MCF 10A (cell line): ENCODE data around the gene CTR9. TPM values are rescaled to one million over a fixed set of nuclear protein-coding genes. Genes with fewer than 3 reads are reported as not detected.
A peak's percentile ranks its signal among the peaks of the same experiment; 100 is the strongest.

Experiments used
- BruUV-seq: library from RNA; stranded (reverse); fragments of 400-500 nt; replicated peaks from 2 replicates; lab custom pipeline; 2021; lab: Mats Ljungman, UMichigan
- CTCF ChIA-PET: fragments of 300-600 bp; sonication (Branson Sonifier 250); formaldehyde crosslinking; extraction: SDS; loops from one replicate; lab custom pipeline; 2021; ENCODE audit warnings: antibody characterized with exemption, inconsistent platforms; lab: Yijun Ruan, JAX
- POLR2A ChIA-PET: fragments of 300-600, 350-650 bp; sonication (Branson Sonifier 250); formaldehyde crosslinking; extraction: SDS; loops from one replicate; lab custom pipeline; 2020; ENCODE audit warnings: antibody characterized with exemption, inconsistent platforms; lab: Yijun Ruan, JAX
- DNase-seq: peaks from one replicate; pipeline ENCODE4 v3.0.0-alpha.2; 2018; ENCODE audit not compliant: unreplicated experiment
- H3K27ac Mint-ChIP-seq: one replicate; pipeline ENCODE4 v1.8.0; 2022; ENCODE audit warnings: mild to moderate bottlenecking, low read depth, mixed read lengths; ENCODE audit not compliant: unreplicated experiment
- H3K27me3 Mint-ChIP-seq: one replicate; pipeline ENCODE4 v1.8.0; 2022; ENCODE audit warnings: mixed read lengths; ENCODE audit not compliant: insufficient read depth, unreplicated experiment
- H3K36me3 Mint-ChIP-seq: one replicate; pipeline ENCODE4 v1.8.0; 2022; ENCODE audit warnings: mild to moderate bottlenecking, moderate library complexity, mixed read lengths; ENCODE audit not compliant: insufficient read depth, unreplicated experiment
- H3K4me1 Mint-ChIP-seq: one replicate; pipeline ENCODE4 v1.8.0; 2022; ENCODE audit warnings: mixed read lengths; ENCODE audit not compliant: insufficient read depth, unreplicated experiment
- H3K4me3 Mint-ChIP-seq: one replicate; pipeline ENCODE4 v1.8.0; 2022; ENCODE audit warnings: mild to moderate bottlenecking, moderate library complexity, mixed read lengths; ENCODE audit not compliant: unreplicated experiment
- H3K9me3 Mint-ChIP-seq: one replicate; pipeline ENCODE4 v1.8.0; 2022; ENCODE audit warnings: mixed read lengths; ENCODE audit not compliant: unreplicated experiment
- intact Hi-C: fragments of 100-400 bp; cut with micrococcal nuclease; formaldehyde crosslinking; loops from 2 replicates; pipeline ENCODE4 v1.14.1; 2022
- total RNA-seq: library from RNA; stranded (reverse); gene quantifications from 2 replicates; pipeline ENCODE4 v1.2.3, GENCODE V29; 2022
- TF ChIP-seq, protein P1 (sequence below): fragments of 200-600 bp; IDR thresholded peaks from one replicate; pipeline ENCODE4 v1.8.0; 2022; ENCODE audit warnings: antibody characterized with exemption, mild to moderate bottlenecking; ENCODE audit not compliant: unreplicated experiment

The CTR9 gene
- total RNA-seq, 1 experiment from 2014 or later: 28.8 TPM

DNA sequence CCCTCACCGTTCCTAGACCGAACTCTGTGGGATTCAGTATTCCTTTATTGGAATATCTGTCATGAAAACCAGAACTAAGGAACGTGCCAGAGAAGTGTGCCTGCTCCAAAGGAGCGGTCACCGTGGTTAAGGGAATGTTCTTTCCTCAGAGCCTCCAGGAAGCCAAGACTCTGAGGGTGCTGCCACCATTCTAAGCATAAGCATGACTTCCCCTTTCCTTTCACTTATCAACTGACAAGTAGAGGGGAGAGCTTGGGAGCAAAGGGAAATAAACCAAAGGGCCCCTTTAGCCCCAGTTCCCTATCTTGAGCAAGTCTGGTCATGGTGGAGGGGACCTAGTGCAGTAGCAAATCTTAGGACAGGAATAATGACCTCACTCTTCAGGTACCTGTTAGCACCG is 26.8 kb downstream of the CTR9 start:
- TF ChIP-seq, protein P1, sequence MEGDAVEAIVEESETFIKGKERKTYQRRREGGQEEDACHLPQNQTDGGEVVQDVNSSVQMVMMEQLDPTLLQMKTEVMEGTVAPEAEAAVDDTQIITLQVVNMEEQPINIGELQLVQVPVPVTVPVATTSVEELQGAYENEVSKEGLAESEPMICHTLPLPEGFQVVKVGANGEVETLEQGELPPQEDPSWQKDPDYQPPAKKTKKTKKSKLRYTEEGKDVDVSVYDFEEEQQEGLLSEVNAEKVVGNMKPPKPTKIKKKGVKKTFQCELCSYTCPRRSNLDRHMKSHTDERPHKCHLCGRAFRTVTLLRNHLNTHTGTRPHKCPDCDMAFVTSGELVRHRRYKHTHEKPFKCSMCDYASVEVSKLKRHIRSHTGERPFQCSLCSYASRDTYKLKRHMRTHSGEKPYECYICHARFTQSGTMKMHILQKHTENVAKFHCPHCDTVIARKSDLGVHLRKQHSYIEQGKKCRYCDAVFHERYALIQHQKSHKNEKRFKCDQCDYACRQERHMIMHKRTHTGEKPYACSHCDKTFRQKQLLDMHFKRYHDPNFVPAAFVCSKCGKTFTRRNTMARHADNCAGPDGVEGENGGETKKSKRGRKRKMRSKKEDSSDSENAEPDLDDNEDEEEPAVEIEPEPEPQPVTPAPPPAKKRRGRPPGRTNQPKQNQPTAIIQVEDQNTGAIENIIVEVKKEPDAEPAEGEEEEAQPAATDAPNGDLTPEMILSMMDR: no peak
- intact Hi-C loops: no loop called here
- H3K4me1 Mint-ChIP-seq: no peaks in the 10 kb centered on the region
- no peaks in the 10 kb centered on the region for H3K27me3 Mint-ChIP-seq
- CTCF ChIA-PET: interaction anchor here (1.4 kb wide), 1 partner anchor 14 kb away, joined by 4 read pairs; no protein-coding TSS in a partner anchor
- no peak overlapping the region for H3K4me3 Mint-ChIP-seq
- no peak for DNase-seq
- POLR2A ChIA-PET: interaction anchor here (0.7 kb wide), 1 partner anchor 32 kb away, joined by 3 read pairs; the partner anchor contains the start of gene EIF4G2
- peaks cover 34% of the 10 kb centered on the region for H3K36me3 Mint-ChIP-seq
- H3K9me3 Mint-ChIP-seq: no peaks in the 10 kb centered on the region
- no TSS peak for BruUV-seq
- no peak overlapping the region for H3K27ac Mint-ChIP-seq

DNA sequence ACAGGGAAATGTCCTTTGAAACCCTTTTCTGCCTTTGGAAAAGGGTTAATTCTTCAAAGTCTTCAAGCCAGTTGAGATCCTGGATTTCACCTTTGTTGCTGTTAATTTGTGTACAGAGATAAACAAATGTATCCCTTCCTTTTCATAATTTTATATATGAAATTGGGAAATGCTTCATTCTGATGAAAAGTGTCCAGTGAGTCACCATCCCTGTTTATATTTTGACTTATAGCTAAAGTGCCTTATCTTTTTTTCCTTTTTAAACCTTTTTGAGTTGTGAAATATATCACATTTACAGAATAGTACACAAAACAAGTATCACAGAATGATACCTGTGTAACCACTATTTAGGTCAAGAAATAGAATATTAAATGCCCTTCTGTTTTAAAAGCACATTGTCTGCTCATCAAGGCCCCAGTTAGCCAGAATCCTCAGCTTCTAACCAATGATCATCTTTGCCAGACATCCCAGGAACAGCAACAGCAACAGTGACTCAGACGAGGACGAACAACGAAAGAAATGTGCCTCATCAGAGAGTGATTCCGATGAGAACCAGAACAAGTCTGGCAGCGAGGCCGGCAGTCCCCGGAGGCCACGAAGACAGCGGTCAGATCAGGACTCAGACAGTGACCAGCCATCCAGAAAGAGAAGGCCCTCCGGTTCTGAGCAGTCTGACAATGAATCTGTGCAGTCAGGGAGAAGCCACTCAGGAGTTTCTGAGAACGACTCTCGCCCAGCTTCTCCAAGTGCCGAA is 27.3 kb downstream of the CTR9 start:
- Mint-ChIP-seq H3K27me3 (no peaks in the 10 kb centered on the region), H3K36me3 (peaks cover 34% of the 10 kb centered on the region), H3K27ac (peak overlapping the region; percentile 29), H3K4me1 (no peaks in the 10 kb centered on the region), H3K9me3 (no peaks in the 10 kb centered on the region), H3K4me3 (no peak overlapping the region)
- ChIA-PET CTCF (interaction anchor here (1.4 kb wide), 1 partner anchor 14 kb away, joined by 4 read pairs; no protein-coding TSS in a partner anchor), POLR2A (interaction anchor here (1.1 kb wide), 1 partner anchor 122 kb away, joined by 4 read pairs; no protein-coding TSS in a partner anchor)
- intact Hi-C loops: no loop called here
- DNase-seq: no peak
- TF ChIP-seq, protein P1: no peak
- no TSS peak for BruUV-seq

DNA sequence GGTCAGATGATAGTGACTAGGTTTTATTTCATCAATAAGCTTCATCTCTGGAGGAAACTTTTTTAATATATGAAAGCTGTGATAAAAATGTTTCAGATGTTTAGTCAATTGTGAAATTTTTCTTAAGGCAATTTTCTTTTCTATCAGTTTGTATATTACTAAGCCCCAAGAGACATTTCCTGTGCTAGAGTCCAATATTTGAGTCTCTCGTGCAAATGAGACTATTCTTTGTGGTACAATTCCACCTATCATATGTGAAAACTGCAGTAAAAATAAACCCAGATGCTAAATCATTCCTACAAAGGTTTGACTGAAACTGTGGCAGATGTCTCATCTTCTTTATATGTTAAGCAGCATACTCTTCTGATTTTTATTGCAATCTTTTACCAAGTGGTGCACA is 28.0 kb downstream of the CTR9 start:
- Mint-ChIP-seq H3K36me3 (peaks cover 34% of the 10 kb centered on the region), H3K4me3 (no peak overlapping the region), H3K27ac (no peak overlapping the region), H3K9me3 (no peaks in the 10 kb centered on the region), H3K27me3 (no peaks in the 10 kb centered on the region), H3K4me1 (no peaks in the 10 kb centered on the region)
- POLR2A ChIA-PET: interaction anchor here (1.1 kb wide), 1 partner anchor 121 kb away, joined by 4 read pairs; no protein-coding TSS in a partner anchor
- CTCF ChIA-PET: no interaction called here
- BruUV-seq: TSS peak; percentile 86
- intact Hi-C loops: no loop called here
- TF ChIP-seq, protein P1: no peak
- no peak for DNase-seq

DNA sequence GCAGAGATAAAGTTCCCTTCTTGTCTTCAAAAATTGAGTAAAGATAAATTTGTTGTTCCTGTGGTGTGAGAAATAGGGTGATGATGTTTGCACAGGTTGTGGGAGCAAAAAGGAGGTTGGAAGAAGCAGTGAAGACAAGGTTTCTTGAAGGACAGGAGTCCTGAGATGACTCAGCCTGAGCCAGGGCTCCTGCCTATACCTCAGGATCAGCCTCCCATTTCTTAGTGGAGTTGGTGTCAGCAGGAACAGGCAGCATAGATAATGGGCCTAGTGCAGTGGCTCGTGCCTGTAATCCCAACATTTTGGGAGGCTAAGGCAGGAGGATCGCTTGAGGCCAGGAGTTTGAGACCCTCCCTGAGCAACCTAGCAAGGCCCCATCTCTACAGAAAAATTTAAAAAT is 29.0 kb downstream of the CTR9 start:
- no peak overlapping the region for H3K27ac Mint-ChIP-seq
- TF ChIP-seq, protein P1: no peak
- H3K27me3 Mint-ChIP-seq: no peaks in the 10 kb centered on the region

More for the DNA sequence above, 29.0 kb downstream of the CTR9 start:
- BruUV-seq: no TSS peak
- ChIA-PET CTCF (interaction anchor here (0.9 to 1.9 kb wide), 2 partner anchors 10 to 12 kb away, joined by 6 to 15 read pairs; no protein-coding TSS in a partner anchor), POLR2A (interaction anchor here (0.6 to 1.2 kb wide), 3 partner anchors 12 to 398 kb away, joined by 3 read pairs; no protein-coding TSS in a partner anchor)
- Mint-ChIP-seq H3K36me3 (peaks cover 34% of the 10 kb centered on the region), H3K4me3 (no peak overlapping the region), H3K4me1 (no peaks in the 10 kb centered on the region), H3K9me3 (no peaks in the 10 kb centered on the region)
- DNase-seq: no peak
- intact Hi-C loops: no loop called here
